AG09309 (cell line): ENCODE data around the gene TMEM158.

Experiments
- DNase-seq: peaks from one replicate; pipeline ENCODE4 v3.0.0-alpha.2; 2010; ENCODE audit warnings: low read depth
- H3K4me3 ChIP-seq: 2 replicates; pipeline ENCODE4 v1.5.1; 2011; ENCODE audit warnings: mild to moderate bottlenecking, low read depth, low read length, moderate library complexity; ENCODE audit not compliant: control insufficient read depth
- CTCF ChIP-seq: IDR thresholded peaks from 2 replicates; pipeline ENCODE4 v1.5.1; 2011; ENCODE audit warnings: mild to moderate bottlenecking, low read depth, low read length, inconsistent platforms; ENCODE audit not compliant: insufficient read depth, control insufficient read depth; ENCODE audit errors: missing control alignments

The TMEM158 gene

GRCh38 chr3:45269952-45270351, 43.9 kb upstream of the TMEM158 start:
- no peak for TF ChIP-seq CTCF
- no peak for DNase-seq
- H3K4me3 ChIP-seq, result no peak overlapping the region

- H3K4me3 ChIP-seq, result no peak overlapping the region
- TF ChIP-seq CTCF, result no peak
- no peak for DNase-seq
Observed at GRCh38 chr3:45267097-45267496, 41.0 kb upstream of the TMEM158 start.

DNA sequence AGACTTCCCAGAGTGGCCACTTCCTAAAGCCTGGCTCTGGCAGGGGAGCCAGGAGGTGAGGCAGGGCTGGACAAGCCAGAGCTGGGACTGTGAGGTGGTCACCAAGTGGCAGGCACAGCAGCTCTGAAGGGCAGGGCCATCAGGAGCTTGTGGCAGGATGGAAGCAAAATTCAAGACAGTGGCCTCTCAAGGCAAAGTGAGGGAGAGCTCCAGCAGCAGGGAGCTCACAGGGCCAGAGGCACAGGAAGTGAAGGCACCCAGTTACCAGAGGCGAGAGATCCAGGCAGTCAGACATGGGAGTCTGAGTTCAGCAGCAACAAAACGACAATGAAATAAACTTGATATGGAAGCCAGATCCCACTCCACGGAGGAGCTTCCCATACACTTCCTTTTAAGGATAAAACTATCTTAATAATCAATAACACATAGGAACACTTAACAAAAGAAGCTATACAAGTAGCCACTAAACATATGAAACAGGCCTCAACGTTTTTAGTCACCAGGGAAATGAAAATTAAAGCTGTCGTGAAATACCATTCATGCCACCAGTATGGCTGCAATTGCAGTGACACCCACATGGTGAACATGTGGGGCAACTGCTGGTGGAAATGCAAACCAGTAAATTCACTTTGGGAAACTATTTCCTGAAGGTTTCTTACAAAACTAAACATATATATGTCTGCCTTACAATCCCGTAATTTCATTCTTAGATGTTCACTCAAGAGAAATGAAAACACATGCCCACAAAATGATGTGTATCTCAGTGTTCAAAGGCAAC, 35.4 kb upstream of the TMEM158 start:
- no peak for DNase-seq

DNA sequence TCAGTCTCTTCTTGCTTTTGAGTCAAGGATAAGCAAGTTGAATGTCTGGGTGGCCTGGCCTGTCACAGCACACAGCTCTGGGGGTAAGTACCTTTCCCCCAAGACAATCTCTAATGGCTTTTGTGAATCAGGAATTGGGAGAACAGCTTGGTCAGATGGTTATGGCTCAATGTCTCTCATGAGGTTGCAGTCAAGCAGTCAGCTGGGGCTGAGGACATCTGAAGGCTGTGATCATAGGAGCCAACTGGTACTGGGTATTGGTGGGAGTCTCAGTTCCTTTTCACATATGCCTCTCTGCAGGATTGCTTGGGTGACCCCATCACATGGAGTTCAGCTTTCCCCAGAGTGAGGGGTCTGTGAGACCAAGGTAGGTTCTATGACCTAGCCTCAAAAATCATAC, 33.0 kb upstream of the TMEM158 start:
- DNase-seq, result no peak
- no peak overlapping the region for H3K4me3 ChIP-seq
- no peak for TF ChIP-seq CTCF

More for the DNA sequence above, 35.4 kb upstream of the TMEM158 start:
- H3K4me3 ChIP-seq, result no peak overlapping the region
- no peak for TF ChIP-seq CTCF

DNA sequence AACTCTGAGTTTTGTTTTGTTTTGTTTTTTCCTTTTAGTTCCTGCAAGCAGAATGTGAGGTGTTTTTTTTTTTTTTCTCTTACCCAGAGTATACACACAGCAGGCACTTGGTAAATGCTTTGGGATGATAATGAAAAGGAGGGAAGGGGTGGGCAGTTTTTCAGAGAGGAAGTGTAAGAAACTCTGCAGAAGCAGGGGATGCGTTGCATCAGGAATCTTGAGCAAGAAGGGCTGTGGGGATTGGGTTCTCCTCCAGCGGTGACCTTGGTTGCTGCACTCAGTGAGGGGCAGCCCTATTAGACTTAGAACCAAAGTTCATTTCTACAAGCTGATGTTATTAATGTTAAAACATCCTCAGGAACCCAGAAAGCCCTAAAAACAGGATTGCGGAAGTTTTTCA, 32.2 kb upstream of the TMEM158 start:
- TF ChIP-seq CTCF, result no peak
- DNase-seq, result no peak
- no peak overlapping the region for H3K4me3 ChIP-seq

DNA sequence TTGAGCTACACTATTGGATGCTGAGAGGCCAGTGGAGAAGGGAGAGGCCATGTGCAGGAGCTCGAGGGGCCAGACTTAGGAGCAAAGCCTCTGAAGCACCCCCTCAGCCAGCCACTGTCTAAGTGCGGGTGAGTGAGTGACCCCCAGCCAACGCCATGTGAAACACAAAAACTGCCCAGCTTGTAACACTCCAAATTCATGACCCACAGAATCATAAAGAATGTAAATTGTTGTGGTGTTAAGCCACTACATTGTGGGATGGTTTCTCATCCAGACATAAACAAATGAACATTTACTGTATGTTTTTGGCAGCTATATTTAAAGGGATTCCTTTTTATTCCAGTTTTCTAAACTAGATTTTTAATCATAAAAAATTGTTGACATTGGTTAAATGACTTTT, 27.2 kb upstream of the TMEM158 start:
- H3K4me3 ChIP-seq, result no peak overlapping the region
- no peak for TF ChIP-seq CTCF
- no peak for DNase-seq
